RWPE2 (cell line): ENCODE measurements around the gene SLC7A1.

Source experiments
- ATAC-seq: fragments of 200-7000 bp; cut with Tn5 transposase; 3 replicates; pipeline ENCODE4 v1.9.1; 2021; ENCODE audit warnings: low read depth
- DNase-seq: peaks from one replicate; pipeline ENCODE4 v3.0.0-alpha.2; 2020; ENCODE audit warnings: low spot score
- H3K27ac ChIP-seq: fragments of 450-650 bp; 2 replicates; pipeline ENCODE4 v1.5.1; 2017; ENCODE audit warnings: mild to moderate bottlenecking; ENCODE audit not compliant: poor library complexity, severe bottlenecking
- H3K27me3 ChIP-seq: fragments of 250-450 bp; sonication (Bioruptor Pico); 2 replicates; pipeline ENCODE4 v1.5.1; 2021; ENCODE audit warnings: mild to moderate bottlenecking, moderate library complexity; ENCODE audit not compliant: insufficient read depth, poor library complexity, severe bottlenecking
- H3K36me3 ChIP-seq: fragments of 250-450 bp; sonication (Bioruptor Pico); 2 replicates; pipeline ENCODE4 v1.5.1; 2020; ENCODE audit warnings: low read depth, mild to moderate bottlenecking, moderate library complexity
- H3K4me1 ChIP-seq: fragments of 250-450 bp; sonication (Bioruptor Pico); 2 replicates; pipeline ENCODE4 v1.5.1; 2021; ENCODE audit warnings: mild to moderate bottlenecking, moderate library complexity; ENCODE audit not compliant: insufficient read depth, poor library complexity, severe bottlenecking
- H3K4me3 ChIP-seq: fragments of 250-450 bp; sonication (Bioruptor Pico); 2 replicates; pipeline ENCODE4 v1.5.1; 2021; ENCODE audit warnings: mild to moderate bottlenecking, moderate library complexity; ENCODE audit not compliant: severe bottlenecking
- H3K9me3 ChIP-seq: fragments of 250-450 bp; sonication (Bioruptor Pico); 2 replicates; pipeline ENCODE4 v1.5.1; 2021; ENCODE audit warnings: mild to moderate bottlenecking, moderate library complexity; ENCODE audit not compliant: severe bottlenecking
- CTCF ChIP-seq: fragments of 450-650 bp; IDR thresholded peaks from one replicate; pipeline ENCODE4 v1.5.1; 2017; ENCODE audit warnings: mild to moderate bottlenecking, moderate library complexity; ENCODE audit not compliant: poor library complexity, severe bottlenecking

The SLC7A1 gene

GRCh38 chr13:29598321-29598720 lies 2.8 kb upstream of the SLC7A1 start:
- TF ChIP-seq CTCF = no peak
- Histone ChIP-seq H3K27me3 (no peaks in the 10 kb centered on the region), H3K27ac (no peak overlapping the region), H3K36me3 (peaks cover 16% of the 10 kb centered on the region), H3K4me3 (no peak overlapping the region), H3K9me3 (no peaks in the 10 kb centered on the region), H3K4me1 (peaks cover 7% of the 10 kb centered on the region)
- DNase-seq (no peak), ATAC-seq (no peak)

- Histone ChIP-seq H3K36me3 (peaks cover 22% of the 10 kb centered on the region), H3K27ac (no peak overlapping the region), H3K9me3 (no peaks in the 10 kb centered on the region), H3K4me1 (peaks cover 14% of the 10 kb centered on the region), H3K27me3 (no peaks in the 10 kb centered on the region), H3K4me3 (no peak overlapping the region)
- ATAC-seq (no peak), DNase-seq (no peak)
- TF ChIP-seq CTCF = no peak
Measured at GRCh38 chr13:29597706-29598105, 2.2 kb upstream of the SLC7A1 start.

GRCh38 chr13:29597246-29597645 lies 1.8 kb upstream of the SLC7A1 start:
- Histone ChIP-seq H3K27me3 (no peaks in the 10 kb centered on the region), H3K9me3 (no peaks in the 10 kb centered on the region), H3K36me3 (peaks cover 25% of the 10 kb centered on the region), H3K27ac (no peak overlapping the region), H3K4me3 (no peak overlapping the region), H3K4me1 (peaks cover 18% of the 10 kb centered on the region)
- no peak for ATAC-seq
- no peak for TF ChIP-seq CTCF
- DNase-seq = no peak

DNA sequence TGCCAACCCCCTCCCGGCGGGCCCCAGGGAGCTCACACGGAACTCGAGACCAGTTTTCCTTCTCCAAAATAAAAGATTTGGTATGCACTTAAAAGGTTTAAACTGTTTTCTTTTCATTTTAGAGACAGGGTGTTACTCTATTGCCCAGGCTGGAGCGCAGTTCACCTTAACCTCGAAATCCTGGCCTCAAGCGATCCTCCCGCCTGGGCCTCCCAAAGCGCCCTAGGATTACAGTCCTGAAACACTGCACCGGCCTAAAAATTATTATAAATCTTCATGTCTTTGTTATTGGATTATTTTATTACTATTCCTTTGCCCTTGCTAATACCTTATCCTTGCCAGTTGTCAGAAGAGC lies 553 bp upstream of the SLC7A1 start:
- Histone ChIP-seq H3K27me3 (no peaks in the 10 kb centered on the region), H3K27ac (peak overlapping the region; percentile 91), H3K9me3 (no peaks in the 10 kb centered on the region), H3K4me3 (peak overlapping the region; percentile 97), H3K36me3 (peaks cover 31% of the 10 kb centered on the region), H3K4me1 (peaks cover 29% of the 10 kb centered on the region)
- ATAC-seq = no peak
- no peak for DNase-seq
- TF ChIP-seq CTCF = no peak

- ATAC-seq (peak; percentile 44), DNase-seq (no peak)
- H3K27ac ChIP-seq = peak overlapping the region; percentile 91
- no peak for TF ChIP-seq CTCF
- H3K4me3 ChIP-seq = peak overlapping the region; percentile 97
- no peaks in the 10 kb centered on the region for H3K9me3 ChIP-seq
- H3K4me1 ChIP-seq = peaks cover 40% of the 10 kb centered on the region
- peaks cover 40% of the 10 kb centered on the region for H3K36me3 ChIP-seq
- no peaks in the 10 kb centered on the region for H3K27me3 ChIP-seq
Measured at GRCh38 chr13:29594710-29595379, 643 bp downstream of the SLC7A1 start.
